Measurements from ENCODE around the gene USH2A.

DNA sequence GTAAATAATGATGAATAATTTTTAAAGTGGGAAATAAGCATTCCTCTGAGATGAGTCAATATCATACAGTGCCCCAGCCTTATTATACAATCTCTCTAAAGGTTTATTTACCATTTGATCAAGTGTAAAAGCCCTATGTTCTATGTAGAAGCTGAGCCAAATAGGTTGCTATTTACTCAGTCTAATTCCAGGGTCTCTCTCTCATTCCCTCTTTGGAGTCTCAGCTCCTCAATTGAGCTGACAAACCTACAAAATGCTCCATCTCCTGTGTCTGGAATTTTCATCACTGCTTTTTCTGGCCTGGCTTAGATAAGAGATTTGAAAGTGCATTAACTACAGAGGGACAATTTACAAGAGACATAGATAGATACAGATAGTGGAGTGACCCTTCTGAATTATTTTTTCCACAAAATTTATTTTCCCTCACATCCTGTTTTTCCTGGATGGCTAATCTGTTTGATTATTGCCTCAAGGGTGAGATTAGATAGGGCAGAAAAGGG, 24.8 kb upstream of the USH2A start:
- TF ChIP-seq, protein P1, sequence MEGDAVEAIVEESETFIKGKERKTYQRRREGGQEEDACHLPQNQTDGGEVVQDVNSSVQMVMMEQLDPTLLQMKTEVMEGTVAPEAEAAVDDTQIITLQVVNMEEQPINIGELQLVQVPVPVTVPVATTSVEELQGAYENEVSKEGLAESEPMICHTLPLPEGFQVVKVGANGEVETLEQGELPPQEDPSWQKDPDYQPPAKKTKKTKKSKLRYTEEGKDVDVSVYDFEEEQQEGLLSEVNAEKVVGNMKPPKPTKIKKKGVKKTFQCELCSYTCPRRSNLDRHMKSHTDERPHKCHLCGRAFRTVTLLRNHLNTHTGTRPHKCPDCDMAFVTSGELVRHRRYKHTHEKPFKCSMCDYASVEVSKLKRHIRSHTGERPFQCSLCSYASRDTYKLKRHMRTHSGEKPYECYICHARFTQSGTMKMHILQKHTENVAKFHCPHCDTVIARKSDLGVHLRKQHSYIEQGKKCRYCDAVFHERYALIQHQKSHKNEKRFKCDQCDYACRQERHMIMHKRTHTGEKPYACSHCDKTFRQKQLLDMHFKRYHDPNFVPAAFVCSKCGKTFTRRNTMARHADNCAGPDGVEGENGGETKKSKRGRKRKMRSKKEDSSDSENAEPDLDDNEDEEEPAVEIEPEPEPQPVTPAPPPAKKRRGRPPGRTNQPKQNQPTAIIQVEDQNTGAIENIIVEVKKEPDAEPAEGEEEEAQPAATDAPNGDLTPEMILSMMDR (IDR thresholded peaks at IDR 0.05) = no peak
- no peak for TF ChIP-seq POLR2A (IDR thresholded peaks at IDR 0.05)
